Measurements from ENCODE around the gene ADCY1.

The ADCY1 gene

DNA sequence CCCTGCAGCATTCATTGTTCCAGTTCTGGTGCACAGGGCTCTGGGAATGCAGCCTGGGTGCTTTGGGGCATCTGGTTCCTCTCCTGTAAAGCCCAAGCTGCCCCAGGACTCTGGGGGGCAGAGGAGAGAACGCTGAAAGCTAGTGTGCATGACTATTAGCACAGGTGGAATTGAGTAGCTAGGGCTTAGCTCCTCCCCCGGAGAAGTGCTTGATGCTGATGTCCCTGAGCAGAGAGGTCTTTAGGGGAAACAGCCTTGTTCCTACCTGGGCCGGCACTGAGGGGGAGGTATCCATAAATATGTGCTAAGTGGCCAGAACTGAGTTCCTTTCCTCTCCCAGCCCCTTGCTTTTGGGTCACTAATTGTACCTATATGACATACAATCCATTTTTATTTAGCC, 3.9 kb downstream of the ADCY1 start:
- DNase-seq (ENCODE audit: low read depth), result no peak

DNA sequence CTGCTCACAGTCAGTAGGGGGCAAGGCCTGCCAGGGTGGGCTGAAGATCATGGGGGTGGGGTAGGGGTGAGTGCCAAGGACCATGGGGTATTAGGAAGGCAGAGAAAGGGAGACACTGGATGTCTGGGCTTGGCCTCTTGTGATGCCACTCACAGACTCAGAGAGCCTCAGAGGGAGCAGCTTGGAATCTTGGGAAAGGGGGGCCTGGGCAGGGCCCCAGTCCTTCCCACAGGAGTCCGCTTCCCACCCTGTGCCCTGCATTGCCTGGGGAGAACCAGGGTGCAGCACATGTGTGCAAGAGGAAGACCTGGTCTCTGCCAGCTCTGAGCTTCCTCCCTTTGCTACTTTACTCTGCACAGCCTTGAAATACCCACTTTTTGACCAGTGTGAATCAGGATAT, 4.3 kb downstream of the ADCY1 start:
- DNase-seq (ENCODE audit: low read depth), result no peak

DNA sequence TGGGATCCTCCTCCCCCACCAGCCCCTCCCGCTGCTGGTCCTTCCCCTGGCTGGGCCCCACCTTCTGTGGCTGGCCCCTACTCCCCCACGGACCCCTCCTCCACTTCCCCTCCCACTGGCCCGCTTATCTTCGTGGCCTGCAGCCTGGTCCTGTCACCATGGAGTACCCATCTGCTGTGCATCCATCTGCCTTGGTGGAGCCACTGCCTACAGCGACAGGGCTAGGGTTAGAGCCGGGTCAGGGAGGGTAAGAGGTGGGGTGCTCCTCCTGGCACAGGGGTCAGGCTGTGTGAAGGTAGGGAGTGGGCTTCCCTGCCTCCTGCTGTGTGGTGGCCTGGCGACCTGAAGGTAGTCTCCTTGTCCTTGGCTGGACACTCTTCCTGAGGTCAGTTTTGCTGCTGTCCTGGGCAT, 5.2 kb downstream of the ADCY1 start:
- DNase-seq (ENCODE audit: low read depth), result no peak

DNA sequence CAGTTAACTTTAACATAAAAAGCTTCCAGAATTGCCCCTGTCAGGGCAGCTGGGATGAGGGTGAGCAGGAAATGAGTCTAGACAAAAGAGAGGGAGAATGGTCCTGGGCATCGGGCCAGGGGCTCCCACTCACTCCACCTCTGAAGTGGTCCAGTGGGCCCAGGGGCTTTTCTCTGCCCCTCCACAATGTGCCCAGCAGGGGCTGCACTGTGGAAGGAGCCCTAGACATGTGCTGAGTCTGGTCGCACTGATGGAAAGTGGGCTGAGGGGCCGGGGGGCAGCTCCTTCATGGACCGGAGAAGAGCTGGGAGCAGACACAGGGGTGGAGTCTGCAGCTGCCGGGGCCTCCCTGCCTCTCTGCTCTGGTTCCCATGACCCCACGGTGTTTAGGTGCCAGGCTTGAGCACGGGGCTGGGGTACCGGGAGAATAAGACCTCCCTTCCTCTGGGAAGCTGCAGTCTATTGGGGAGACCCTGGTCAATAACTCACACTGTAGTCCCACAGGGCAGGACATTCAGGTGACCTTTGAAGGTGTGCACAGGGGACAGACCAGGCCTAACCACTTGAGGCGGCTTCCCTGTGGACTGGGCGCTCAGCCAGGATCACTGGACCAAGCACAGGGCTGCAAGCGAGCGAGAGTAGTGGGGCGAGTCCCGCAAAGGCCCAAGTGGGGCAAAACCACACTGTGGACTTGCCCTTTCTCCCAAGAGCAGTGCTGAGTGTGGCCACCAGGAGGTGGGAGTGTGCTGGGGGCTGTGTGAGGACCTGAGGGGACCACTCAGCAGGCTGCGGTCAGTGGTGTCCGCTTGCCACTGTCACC, 6.1 kb downstream of the ADCY1 start:
- DNase-seq (ENCODE audit: low read depth), result no peak

DNA sequence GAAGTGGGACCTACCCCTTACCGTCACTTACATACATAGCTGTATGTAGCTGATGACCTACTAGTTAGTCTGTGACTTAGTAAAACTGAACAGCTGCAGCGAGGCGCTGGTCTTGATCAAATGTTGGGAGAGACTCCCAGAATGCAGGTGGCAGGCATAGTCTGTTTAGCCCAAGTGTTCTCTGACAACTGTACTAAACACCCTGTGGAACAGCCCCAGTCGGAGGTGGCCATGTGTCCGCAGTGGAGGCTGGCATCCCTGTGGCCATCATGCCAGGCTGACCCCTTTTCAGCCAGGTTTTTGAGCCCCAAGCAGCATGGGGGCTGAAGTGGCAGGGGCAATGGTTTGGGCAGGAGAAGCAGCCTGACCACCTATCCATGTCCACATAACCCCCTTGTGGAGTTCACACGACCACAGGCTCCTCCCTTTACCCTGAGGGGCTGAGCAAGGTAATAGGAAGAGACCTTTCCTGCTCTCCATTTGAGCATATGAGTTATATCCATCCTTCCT, 7.2 kb downstream of the ADCY1 start:
- no peak for DNase-seq (ENCODE audit: low read depth)

DNA sequence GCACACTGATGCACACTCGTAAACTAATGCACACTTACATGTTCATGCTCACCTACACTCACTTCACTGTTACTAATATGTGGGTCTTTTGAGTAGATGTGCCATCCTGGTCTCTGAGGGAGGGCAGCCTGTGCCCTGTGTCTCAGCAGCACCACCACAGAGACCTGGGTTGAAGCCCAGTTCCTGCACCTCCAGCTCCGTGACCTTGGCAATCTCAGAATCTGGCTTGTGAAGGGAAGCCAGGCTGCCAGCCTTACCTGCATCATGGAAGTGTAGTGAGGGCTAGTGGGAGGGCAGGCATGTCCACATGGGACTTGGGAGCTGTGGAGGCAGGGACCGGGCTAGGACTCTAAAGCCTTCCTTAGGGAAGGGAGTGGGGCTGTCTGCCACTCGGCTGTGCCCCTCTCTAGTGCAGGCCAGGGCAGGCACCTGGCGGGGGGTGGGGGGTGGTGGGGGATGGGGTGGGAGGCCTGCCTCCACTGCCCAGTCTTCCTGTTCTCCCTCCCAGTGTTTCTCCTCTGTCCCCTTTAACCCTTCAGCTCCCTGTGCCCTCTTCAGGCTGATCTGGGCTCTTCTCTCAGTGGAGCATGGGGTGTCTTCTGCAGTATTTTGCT, 8.1 kb downstream of the ADCY1 start:
- DNase-seq (ENCODE audit: low read depth), result no peak

DNA sequence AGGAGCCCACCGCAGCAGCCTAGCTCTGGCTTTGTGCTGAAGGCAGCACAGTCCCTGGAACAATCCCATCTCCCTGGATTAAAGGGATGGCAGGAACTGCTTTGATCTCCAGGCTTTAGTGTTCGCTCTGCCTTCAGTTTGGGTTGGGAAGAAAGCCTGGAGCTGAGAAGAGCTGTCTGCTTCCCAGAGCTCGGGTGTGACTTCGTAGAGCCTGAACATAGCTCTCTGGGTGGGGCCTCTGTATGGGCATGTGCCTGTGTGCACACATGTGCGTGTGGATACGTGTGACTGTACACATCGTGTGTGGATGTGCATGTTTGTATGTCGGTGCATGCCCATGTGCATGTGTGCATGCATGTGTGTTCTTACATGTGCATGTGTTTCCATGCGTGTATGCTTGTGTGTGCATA, 8.7 kb downstream of the ADCY1 start:
- no peak for DNase-seq (ENCODE audit: low read depth)

DNA sequence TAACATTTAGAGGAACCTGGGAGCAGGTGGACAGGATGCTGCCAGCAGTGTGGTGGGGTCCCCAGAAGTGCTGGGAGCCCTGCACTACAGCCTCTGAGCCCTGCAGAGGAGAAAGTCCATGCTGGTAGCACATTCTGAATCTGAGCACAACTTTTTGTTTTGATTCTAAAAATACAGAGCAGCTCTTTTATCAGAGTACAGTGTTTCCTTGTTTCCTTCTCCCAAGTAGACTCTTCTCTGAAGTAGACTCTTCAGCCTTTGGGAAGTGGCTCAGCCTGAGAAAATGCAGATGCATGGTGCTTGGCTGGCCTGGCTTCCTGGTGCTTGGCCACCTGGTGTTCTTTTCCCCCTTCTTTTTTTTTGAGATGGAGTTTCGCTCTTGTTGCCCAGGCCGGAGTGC, 9.1 kb downstream of the ADCY1 start:
- DNase-seq (ENCODE audit: low read depth), result no peak

DNA sequence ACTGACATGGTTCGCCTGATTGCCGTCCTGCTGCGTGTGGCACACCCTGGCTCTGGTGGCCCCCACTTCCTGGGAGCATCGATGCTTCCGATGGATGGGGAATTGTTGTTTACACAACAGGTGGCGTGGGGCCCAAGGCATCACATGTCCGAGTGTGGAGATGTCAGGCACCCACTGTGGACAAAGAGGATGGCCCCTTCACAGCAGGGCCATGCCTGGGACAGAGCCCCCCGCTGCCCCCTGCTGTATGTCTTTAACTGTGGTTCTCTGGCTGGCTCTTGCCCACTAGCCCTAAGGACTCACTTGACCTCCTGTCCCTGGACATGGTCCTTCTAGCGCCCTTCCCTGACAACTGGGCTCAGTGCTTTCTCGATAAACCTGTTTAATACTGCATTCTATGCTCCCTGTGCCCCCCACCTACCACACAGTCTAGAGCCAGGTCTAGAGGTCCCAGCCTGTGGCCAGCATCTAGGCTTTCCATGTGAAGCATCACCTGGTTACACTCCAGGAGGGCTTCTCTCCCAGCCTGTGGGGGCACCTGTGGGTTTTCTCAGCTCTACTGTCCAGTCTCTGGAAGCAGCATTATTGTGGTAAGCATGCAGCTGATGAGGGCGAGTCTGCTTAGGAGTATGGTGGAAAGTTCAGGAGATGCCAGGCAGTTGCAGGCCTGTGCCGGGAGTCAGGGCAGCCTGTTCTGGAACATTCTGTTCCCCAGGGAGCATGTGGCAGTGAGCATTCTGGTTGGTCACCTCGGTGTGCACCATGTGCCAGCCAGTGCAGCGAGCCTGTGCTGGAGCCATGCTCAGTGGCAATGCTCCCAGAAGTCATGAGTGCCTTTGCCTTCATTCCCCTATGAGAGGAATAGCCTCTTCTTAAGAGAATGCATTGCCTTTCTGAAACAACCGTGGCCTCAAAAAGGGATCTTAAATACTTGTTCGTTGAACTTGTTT, 10.4 kb downstream of the ADCY1 start:
- DNase-seq (ENCODE audit: low read depth), result no peak

DNA sequence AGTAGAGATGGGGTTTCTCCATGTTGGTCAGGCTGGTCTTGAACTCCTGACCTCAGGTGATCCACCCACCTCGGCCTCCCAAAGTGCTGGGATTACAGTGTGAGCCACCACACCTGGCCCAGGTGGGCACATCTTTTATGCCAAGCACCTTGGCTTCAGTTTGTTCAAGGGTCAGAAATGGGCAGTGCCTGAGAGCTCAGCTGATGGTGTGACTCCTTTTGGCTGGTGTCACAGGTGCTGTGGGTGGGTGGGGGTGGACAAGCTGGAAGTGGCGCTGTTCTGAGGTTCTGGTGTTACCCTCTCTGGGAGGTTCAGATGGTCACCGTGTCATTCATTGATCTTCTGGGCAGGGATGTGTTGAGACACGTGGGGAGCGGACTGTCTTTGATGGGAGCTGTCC, 11.5 kb downstream of the ADCY1 start:
- DNase-seq (ENCODE audit: low read depth), result no peak

DNA sequence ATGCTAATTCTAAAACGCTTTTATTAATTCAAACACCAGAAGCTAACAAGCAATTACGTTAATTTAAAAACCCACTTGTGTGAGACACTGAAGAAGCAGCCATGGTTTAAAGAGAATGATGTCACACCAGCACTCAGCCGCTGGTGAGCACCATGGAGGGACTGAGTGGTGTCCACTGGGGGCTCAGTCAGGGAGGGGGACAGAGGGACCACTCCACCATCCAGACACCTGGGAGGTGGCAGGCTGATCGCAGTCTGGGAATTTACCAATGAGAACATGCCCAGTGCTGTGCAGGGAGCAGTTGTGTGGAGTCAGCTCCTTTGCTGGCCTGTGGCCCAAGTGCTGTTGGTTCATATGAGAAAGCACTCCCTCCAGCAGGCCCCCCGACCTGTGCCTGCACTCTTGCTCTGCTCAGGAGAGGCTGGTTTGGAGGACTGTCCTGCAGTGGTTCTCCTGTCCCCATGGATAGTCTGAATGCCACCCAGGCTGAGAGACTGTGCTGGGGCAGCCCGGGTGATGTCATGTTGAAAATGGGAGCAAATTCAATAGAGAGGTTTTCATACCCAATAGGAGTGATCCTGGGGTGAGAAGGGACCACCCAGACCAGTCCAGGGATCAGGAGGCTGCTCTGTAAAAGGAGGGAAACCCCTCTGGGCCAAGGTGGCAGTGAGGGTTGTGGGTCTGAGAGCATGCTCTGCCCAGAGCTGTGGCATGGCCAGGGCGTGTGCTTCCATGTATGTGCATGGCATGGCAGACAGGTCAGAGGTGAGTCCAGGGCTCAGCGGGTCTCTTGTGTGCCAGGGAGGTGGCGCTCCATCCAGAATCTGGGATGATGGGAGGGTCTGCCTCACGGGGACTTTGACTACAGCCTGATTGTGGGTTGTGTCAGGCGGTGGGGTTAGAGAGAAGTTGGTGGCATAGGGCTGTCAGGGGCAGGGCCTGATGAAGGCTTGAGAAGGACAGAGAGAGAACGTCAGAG, 12.7 kb downstream of the ADCY1 start:
- DNase-seq (ENCODE audit: low read depth), result no peak

DNA sequence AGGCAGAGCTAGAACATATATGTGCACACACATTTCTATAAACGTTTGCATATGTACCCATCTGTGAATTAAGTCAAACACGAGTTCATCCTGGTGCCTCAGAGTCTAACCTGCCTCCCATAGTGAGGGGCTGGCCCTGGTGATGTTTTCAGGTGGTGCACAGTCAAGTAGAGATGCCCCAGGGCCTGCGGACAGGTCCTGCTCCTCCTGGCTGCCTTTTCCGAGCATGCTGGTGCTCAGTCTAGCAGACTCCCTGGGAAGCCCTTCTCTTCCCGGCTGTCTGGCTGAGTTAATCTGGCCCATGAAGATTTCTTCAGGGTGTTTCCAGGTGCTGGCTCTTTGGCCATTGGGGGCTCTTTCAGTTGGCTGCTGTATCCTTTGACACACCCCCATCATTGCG, 14.3 kb downstream of the ADCY1 start:
- no peak for DNase-seq (ENCODE audit: low read depth)

DNA sequence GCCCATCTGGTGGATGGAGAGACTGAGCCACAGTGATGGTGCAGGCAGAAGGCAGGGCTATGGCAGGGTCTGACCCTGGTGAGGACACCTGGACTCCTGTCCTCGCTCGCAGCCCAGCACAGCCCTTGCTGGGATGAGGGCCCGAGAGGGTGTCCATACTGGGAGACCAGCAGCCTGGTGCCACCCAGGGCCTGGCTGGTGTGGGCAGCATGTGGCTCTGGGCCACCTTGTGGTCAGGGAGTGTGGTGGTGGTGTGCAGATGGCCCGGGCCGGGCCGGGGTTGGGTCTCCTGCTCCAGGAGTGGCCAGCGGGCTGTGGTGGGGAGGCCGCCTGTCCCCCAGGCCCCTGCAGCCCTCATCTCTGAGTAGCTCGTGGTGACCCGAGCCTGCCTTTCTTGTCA, 14.9 kb downstream of the ADCY1 start:
- DNase-seq (ENCODE audit: low read depth), result no peak

DNA sequence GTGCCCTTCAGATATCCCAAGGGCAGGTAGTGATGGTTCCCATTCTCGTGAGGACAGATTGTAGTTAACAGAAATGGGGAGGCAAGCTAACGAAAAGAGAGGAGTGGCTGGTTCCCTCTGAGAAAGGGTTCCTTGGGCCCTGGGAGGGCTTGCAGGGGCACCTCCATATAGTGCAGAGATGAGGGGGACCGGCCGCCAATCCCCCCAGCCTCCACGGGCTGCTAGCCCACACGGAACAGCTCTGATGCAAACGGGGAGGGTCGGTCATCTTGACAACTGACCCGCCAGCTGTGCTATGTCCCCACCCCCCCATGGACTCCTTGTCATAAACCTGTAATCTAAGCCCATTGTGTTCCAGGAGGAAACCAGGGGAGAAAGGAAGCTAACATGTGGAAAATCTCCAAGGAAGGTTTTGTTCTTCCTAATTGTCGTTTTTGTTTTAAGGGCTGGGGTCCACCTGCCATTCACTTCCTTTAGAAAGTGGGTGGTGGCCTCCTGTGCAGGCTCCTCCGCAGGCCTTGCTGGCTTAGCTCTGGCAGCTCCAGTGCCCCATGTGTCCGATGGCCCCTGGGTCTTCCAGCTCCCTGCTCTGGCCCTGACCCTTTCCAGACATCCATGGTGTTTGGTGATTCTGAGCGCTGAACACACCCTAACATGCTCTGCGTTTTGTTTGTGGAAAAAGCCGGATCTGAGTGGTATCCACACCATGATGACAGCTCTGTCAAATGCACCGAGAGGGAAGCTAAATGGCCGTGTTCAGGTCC, 15.9 kb downstream of the ADCY1 start:
- no peak for DNase-seq (ENCODE audit: low read depth)

DNA sequence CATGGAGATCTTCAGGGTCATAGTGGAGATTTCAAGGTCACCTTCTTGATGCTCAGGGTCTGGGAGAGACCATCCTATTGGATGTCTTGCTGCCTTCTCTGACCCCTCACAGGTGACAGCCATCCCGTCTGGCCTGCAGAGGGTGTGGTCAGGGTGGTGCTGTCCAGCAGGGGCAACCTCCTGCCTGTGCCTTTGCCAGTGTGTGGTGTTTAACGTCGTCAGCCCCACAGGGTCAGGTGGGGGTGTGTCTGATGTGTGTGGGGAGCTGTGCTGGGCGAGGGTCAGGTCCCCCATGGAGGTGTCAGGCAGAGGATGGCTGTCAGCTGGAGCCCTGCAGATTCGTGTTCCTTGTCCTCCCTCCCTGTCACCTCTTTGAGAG, 16.5 kb downstream of the ADCY1 start:
- no peak for DNase-seq (ENCODE audit: low read depth)

DNA sequence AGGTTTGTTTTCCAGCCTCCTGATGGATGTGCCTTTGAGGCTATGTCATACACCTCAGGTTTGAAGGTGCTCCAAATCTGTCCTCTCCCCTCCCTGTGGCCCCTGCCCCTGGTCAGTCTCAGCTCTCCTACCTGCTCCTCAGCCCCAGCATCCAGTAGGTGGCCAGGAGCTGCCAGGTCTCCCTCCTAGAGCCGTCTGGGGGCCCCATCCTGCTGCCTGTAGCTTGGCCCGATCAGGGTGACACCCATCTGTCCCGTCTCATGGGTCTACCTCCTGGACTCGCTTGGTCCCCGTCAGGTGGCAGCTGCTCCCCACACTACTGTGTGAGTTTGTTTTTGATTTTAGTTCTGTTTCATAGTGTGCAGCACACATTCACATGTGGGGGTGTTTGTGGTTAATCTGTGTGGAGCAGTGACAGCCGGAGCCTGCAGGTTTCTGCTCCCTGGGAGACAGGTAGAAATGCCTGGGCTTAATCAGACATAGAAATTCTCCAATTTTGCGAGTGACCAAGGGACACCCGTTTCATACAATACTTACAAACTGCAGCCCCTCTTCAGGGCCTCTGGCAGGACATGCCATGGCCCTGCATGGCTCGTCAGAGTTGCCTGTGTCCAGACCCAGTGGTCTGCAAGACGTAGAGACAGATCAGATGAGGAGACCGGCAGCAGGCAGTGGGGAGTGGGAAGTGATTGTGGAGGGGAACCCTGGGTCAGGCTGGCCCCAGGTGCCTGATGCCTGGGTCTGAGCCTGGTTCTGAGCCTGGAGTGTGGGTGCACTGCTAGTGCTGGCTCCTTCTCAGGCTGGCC, 17.1 kb downstream of the ADCY1 start:
- no peak for DNase-seq (ENCODE audit: low read depth)

DNA sequence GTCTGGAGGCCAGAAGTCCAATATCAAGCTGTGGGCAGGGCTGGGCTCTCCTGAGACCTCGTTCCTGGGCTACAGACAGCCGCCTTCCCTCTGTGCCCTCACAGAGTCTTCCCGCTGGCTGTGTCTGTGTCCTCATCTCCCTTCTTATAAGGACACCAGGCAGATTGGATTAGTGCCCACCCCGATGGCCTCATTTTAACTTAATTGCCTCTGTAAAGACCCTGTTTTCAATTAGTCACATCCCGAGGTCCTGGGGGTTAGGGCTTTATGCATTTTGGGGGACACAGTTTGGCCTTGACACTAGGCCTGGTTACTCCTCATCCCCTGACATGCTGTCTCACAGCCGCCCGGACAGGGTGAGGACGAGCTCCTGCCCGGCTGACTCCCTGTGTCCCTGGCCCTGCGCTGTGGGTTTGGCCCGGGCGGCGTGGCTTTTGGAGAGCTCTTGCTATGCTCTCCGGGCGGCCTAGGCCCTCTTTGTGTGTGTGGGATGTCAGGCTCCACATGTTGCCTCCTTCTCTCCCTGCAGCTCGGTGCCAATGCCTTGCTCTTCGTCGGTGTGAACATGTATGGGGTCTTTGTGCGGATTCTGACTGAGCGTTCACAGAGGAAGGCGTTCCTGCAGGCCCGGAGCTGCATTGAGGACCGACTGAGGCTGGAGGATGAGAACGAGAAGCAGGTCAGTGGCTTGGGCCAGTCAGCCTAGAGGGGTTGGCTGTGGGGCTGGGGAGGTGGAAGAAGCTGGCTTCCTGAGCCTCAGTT, 18.2 kb downstream of the ADCY1 start:
- DNase-seq (ENCODE audit: low read depth), result no peak

DNA sequence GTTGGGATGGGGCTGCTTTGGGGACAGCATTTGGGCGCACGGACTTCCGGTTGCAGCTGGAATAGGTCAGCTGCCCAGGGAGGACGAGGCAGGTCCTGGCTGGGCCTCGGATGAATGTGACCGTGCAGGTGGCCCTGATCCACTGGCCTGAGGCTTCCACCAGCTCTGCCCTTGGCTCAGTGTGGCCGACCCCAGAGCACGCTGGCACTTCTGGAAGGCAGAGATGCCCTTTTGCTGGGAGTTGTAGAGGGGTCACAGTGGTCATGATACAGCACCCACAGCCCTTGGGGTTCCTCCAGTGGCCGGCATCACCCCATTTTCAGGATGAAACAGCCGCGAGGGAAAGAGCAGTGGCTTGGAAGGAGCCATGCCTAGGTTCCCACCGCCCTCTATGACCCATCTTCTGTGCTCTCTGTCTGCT, 19.0 kb downstream of the ADCY1 start:
- DNase-seq (ENCODE audit: low read depth), result no peak

DNA sequence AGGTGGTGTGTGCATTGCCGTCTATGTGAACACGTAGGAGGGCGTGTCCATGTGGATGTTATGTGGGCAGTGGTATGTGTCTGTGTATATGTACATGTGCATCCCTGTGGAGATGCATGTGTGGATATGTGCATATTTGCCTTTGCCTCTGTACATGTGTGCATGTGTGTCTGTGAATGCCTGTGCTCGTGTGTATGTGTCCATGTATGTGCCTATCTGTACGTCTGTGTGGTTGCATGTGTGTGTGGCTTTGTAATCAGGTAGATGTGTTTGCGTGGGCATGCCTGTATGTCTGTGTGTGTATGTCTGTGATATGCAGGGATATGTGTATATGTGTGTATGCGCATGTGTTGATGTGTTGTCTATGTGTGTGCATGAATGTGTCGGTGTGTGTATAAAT, 19.7 kb downstream of the ADCY1 start:
- no peak for DNase-seq (ENCODE audit: low read depth)

Data from activated gamma-delta T cell treated with anti-CD3 and anti-CD28 coated beads, Interleukin-2, amount 50 U/mL, for 16 hours (primary cell).